K562 (cell line): Measurements from ENCODE around the gene C6orf58. TPM values are rescaled to one million over a fixed set of nuclear protein-coding genes. Genes with fewer than 3 reads are reported as not detected.

Experiments
- ATAC-seq: fragments of 200-7000 bp; cut with Tn5 transposase; 3 replicates; pipeline ENCODE4 v1.9.1; 2020; ENCODE audit warnings: moderate library complexity
- BruUV-seq: library from RNA; stranded (reverse); fragments of 400-500 nt; replicated peaks from 2 replicates; lab custom pipeline; 2021; lab: Mats Ljungman, UMichigan
- CTCF ChIA-PET: fragments of 300-600 bp; formaldehyde crosslinking; extraction: SDS; loops from one replicate; lab custom pipeline; 2021; ENCODE audit warnings: low intra/inter-chr PET ratio; lab: Yijun Ruan, JAX
- POLR2A ChIA-PET: fragments of 300-600, 350-650 bp; sonication (Branson Sonifier 250); formaldehyde crosslinking; extraction: SDS; loops from one replicate; lab custom pipeline; 2021; ENCODE audit warnings: antibody characterized with exemption, inconsistent platforms; lab: Yijun Ruan, JAX
- DNase-seq, 4 experiments: peaks; one replicate each; pipeline versions ENCODE4 v3.0.0 to v3.0.0-alpha.2; 2011 to 2018; ENCODE audit warnings: low spot score in 3 of 4, mixed read lengths in 3 of 4; ENCODE audit errors: extremely low read depth in 1 of 4
- FAIRE-seq: peaks from 2 replicates; lab custom pipeline; 2011; peaks lifted over from hg19 to GRCh38; lab: Jason Lieb, UNC
- H2AFZ ChIP-seq: 2 replicates; pipeline ENCODE4 v1.6.0; 2011; ENCODE audit warnings: low read depth, low read length, control low read depth, inconsistent platforms
- H3K27ac ChIP-seq: fragments of 200-600 bp; 3 replicates; pipeline ENCODE4 v1.8.0; 2011; ENCODE audit warnings: low read depth, mild to moderate bottlenecking, control low read depth, inconsistent platforms, low read length, moderate library complexity, mixed read lengths; ENCODE audit errors: extremely low read depth
- H3K27me3 ChIP-seq, 2 experiments: fragments of 300-600 bp in 1 of 2; 2 replicates in 1 of 2; 3 replicates in 1 of 2; pipeline versions ENCODE4 v1.6.0 to v1.8.0; 2011; ENCODE audit warnings: inconsistent platforms in 2 of 2, low read length in 2 of 2, mild to moderate bottlenecking in 1 of 2, mixed read lengths in 1 of 2, moderate library complexity in 1 of 2; ENCODE audit not compliant: control insufficient read depth in 2 of 2, insufficient read depth in 2 of 2
- H3K36me3 ChIP-seq: fragments of 300-600 bp; 3 replicates; pipeline ENCODE4 v1.8.0; 2011; ENCODE audit warnings: mild to moderate bottlenecking, low read length, inconsistent platforms; ENCODE audit not compliant: control insufficient read depth, insufficient read depth
- H3K4me1 ChIP-seq, 2 experiments: fragments of 200-600 bp in 1 of 2; replicated peaks in 1 of 2; 2 replicates in 1 of 2; 3 replicates in 1 of 2; pipeline versions ENCODE4 v1.5.1 to v1.8.0; 2011; ENCODE audit warnings: inconsistent platforms in 2 of 2, low read length in 2 of 2, mild to moderate bottlenecking in 1 of 2, mixed read lengths in 1 of 2, moderate library complexity in 1 of 2; ENCODE audit not compliant: control insufficient read depth in 2 of 2, insufficient read depth in 2 of 2
- H3K4me2 ChIP-seq: 2 replicates; pipeline ENCODE4 v1.6.1; 2011; ENCODE audit warnings: low read length, control low read depth, inconsistent platforms, mixed read lengths; ENCODE audit not compliant: insufficient read depth
- H3K4me3 ChIP-seq: fragments of 200-600 bp; sonication (generic), shearing (Covaris generic); 2 replicates; pipeline ENCODE4 v1.5.1; 2016; ENCODE audit warnings: control low read depth, inconsistent platforms
- H3K79me2 ChIP-seq: fragments of 200-600 bp; 3 replicates; pipeline ENCODE4 v1.8.0; 2011; ENCODE audit warnings: low read length, inconsistent platforms; ENCODE audit not compliant: control insufficient read depth, insufficient read depth
- H3K9ac ChIP-seq, 2 experiments: 2 replicates each; pipeline versions ENCODE4 v1.6.0 to v1.6.1; 2011; ENCODE audit warnings: low read depth in 2 of 2, low read length in 2 of 2, control low read depth in 1 of 2, inconsistent platforms in 1 of 2, mild to moderate bottlenecking in 1 of 2, mixed read lengths in 1 of 2; ENCODE audit not compliant: insufficient read depth in 1 of 2
- H3K9me1 ChIP-seq: one replicate; pipeline ENCODE4 v1.6.0; 2011; ENCODE audit warnings: inconsistent platforms, mild to moderate bottlenecking, low read length, moderate library complexity; ENCODE audit not compliant: control insufficient read depth, insufficient read depth
- H3K9me3 ChIP-seq: replicated peaks from 2 replicates; pipeline ENCODE4 v1.5.1; 2011; ENCODE audit warnings: low read depth, low read length, inconsistent platforms; ENCODE audit not compliant: control insufficient read depth, insufficient read depth
- H4K20me1 ChIP-seq: replicated peaks from 2 replicates; pipeline ENCODE4 v1.6.1; 2011; ENCODE audit warnings: low read length, inconsistent platforms, mixed read lengths; ENCODE audit not compliant: control insufficient read depth, insufficient read depth
- EP300 ChIP-seq: IDR thresholded peaks from 2 replicates; pipeline ENCODE4 v1.6.1; 2012; ENCODE audit warnings: low read length, improper control_type of control experiment
- SREBF2 ChIP-seq: sonication (generic); formaldehyde crosslinking; IDR thresholded peaks from 2 replicates; pipeline ENCODE4 v1.4.0; 2020; ENCODE audit warnings: mild to moderate bottlenecking, missing genetic modification reagents
- ZEB2 ChIP-seq: fragments of 450-650 bp; IDR thresholded peaks from 2 replicates; pipeline ENCODE4 v1.6.1; 2016
- ZNF695 ChIP-seq: fragments of 450-650 bp; formaldehyde crosslinking; IDR thresholded peaks from 2 replicates; pipeline ENCODE4 v1.4.0; 2020; ENCODE audit warnings: mild to moderate bottlenecking, moderate library complexity
- WGBS: fragments of 100-300 bp; shearing (Covaris generic); methylation state at CpG from one replicate; pipeline ENCODE4 v1.1.6; 2016; ENCODE audit warnings: low coverage, mixed read lengths; ENCODE audit not compliant: insufficient coverage; ENCODE audit errors: missing lambda C conversion rate; 5-methylcytosine and 5-hydroxymethylcytosine counted together
- in situ Hi-C: fragments of 300-500 bp; cut with MboI; formaldehyde crosslinking; loops from 4 replicates; pipeline ENCODE4 v1.15.0; 2018; ENCODE audit warnings: inconsistent platforms, mixed read lengths
- intact Hi-C: fragments of 100-400 bp; cut with micrococcal nuclease; formaldehyde crosslinking; loops from 2 replicates; pipeline ENCODE4 v1.14.2; 2022
- polyA plus RNA-seq, 8 experiments: library from polyadenylated mRNA; depleted of rRNA in 4 of 8; stranded (reverse) in 5 of 8; unstranded in 3 of 8; fragments of >200 nt; fragmentation: Nextera tagmentation in 2 of 8; fragmentation: Illumina TruSeq in 1 of 8; extraction: Ambion mirVana in 2 of 8; extraction: Trizol in 1 of 8; gene quantifications; 2 replicates each; pipeline versions ENCODE4 v1.2.1 to v1.2.3, GENCODE V29; 2011 to 2014; ENCODE audit warnings: inconsistent platforms in 1 of 8, missing spikeins in 1 of 8
- total RNA-seq, 7 experiments: library from RNA; depleted of rRNA in 6 of 7; stranded (reverse); fragments of >200 nt in 6 of 7; fragmentation: Illumina TruSeq in 2 of 7; extraction: Trizol in 2 of 7; gene quantifications; 2 replicates each; pipeline versions ENCODE4 v1.2.1 to v1.2.3, GENCODE V29; 2011 to 2021; ENCODE audit warnings: low replicate concordance in 1 of 7
- TF ChIP-seq, protein P1 (sequence below): fragments of 250-450 bp; sonication (Bioruptor Pico); IDR thresholded peaks from 2 replicates; pipeline ENCODE4 v1.4.0; 2020; ENCODE audit warnings: mild to moderate bottlenecking, moderate library complexity
- TF ChIP-seq, protein P2 (sequence below): fragments of 450-650 bp; conservative IDR thresholded peaks from 2 replicates; pipeline ENCODE4 v1.6.1; 2016; ENCODE audit warnings: missing genetic modification characterization, low read depth, mild to moderate bottlenecking, missing compliant biosample characterization, moderate library complexity

C6orf58 gene
- total and polyA plus RNA-seq, 9 of the 15 experiments (the other 6 are each of a cell fraction or from before 2014, with no cell fraction given), result 0.04 TPM; not detected in 8

DNA sequence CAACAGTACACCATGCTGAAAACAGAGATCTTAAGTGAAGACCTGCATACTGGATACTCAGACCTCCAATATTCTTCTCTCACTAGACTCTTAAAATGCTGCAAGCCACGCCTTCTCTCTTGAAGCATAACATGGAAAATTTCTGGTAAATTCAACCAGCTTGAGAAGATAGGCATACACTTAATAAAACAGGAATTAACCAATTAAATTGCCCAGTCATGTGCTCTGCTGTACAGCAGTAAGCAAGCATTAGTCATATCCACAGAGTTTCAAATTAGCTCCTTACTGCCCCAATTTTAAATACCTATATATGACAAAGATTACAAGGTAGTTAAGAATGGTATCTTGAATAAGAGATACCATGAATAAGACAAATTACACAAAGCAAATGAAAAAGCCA is 53.8 kb downstream of the C6orf58 start:
- no peak for DNase-seq
- no peak overlapping the region for H3K4me3 ChIP-seq
- no peak for ATAC-seq
- H3K9ac ChIP-seq, result no peak overlapping the region
- no peaks in the 10 kb centered on the region for H4K20me1 ChIP-seq
- ChIA-PET CTCF (no interaction called here), POLR2A (no interaction called here)
- no peaks in the 10 kb centered on the region for H3K4me1 ChIP-seq
- no peak overlapping the region for H3K27ac ChIP-seq
- H3K9me3 ChIP-seq, result no peaks in the 10 kb centered on the region; the same call in 1 of the 2 replicates
- no peak overlapping the region for H3K4me2 ChIP-seq
- intact Hi-C loops, result no loop called here
- H3K27me3 ChIP-seq, result no peaks in the 10 kb centered on the region
- no peaks in the 10 kb centered on the region for H3K79me2 ChIP-seq
- in situ Hi-C loops, result no loop called here
- no peak for TF ChIP-seq ZNF695 (CRISPR knock-in tag)
- TF ChIP-seq, protein P1, sequence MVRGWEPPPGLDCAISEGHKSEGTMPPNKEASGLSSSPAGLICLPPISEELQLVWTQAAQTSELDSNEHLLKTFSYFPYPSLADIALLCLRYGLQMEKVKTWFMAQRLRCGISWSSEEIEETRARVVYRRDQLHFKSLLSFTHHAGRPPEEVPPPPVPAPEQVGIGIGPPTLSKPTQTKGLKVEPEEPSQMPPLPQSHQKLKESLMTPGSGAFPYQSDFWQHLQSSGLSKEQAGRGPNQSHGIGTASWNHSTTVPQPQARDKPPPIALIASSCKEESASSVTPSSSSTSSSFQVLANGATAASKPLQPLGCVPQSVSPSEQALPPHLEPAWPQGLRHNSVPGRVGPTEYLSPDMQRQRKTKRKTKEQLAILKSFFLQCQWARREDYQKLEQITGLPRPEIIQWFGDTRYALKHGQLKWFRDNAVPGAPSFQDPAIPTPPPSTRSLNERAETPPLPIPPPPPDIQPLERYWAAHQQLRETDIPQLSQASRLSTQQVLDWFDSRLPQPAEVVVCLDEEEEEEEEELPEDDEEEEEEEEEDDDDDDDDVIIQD (CRISPR knock-in tag), result no peak
- TF ChIP-seq ZEB2, result no peak
- TF ChIP-seq, protein P2, sequence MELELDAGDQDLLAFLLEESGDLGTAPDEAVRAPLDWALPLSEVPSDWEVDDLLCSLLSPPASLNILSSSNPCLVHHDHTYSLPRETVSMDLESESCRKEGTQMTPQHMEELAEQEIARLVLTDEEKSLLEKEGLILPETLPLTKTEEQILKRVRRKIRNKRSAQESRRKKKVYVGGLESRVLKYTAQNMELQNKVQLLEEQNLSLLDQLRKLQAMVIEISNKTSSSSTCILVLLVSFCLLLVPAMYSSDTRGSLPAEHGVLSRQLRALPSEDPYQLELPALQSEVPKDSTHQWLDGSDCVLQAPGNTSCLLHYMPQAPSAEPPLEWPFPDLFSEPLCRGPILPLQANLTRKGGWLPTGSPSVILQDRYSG (tag), result no peak
- TF ChIP-seq EP300, result no peak
- TF ChIP-seq SREBF2, result no peak
- no peak overlapping the region for H2AFZ ChIP-seq
- H3K9me1 ChIP-seq, result no peaks in the 10 kb centered on the region
- FAIRE-seq, result no peak
- 0% methylated on average over 1 of the region's 1 CpG for WGBS
- BruUV-seq, result no TSS peak
- H3K36me3 ChIP-seq, result no peaks in the 10 kb centered on the region
